Stomach (tissue), 4 donors: ENCODE measurements around the gene NAT16.

Experiments
- CTCF ChIP-seq, 7 experiments: fragments of 450-650 bp in 4 of 7; fragments of 200-600 bp in 3 of 7; sonication (generic) in 3 of 7; IDR thresholded peaks; one replicate each; pipeline ENCODE4 v1.5.1; 2016 to 2019; ENCODE audit warnings: antibody characterized with exemption in 7 of 7, control low read depth in 2 of 7, mild to moderate bottlenecking in 1 of 7
- EP300 ChIP-seq: sonication (generic); formaldehyde crosslinking; IDR thresholded peaks from one replicate; pipeline ENCODE4 v1.6.1; 2017; ENCODE audit warnings: antibody characterized with exemption
- POLR2A ChIP-seq, 4 donors: fragments of 450-650 bp; IDR thresholded peaks; one replicate each; pipeline ENCODE4 v1.6.1; 2016; ENCODE audit warnings: antibody characterized with exemption in 4 of 4, control low read depth in 2 of 4, mild to moderate bottlenecking in 1 of 4, moderate library complexity in 1 of 4
- POLR2AphosphoS5 ChIP-seq, 3 donors: sonication (generic); formaldehyde crosslinking; IDR thresholded peaks; one replicate each; pipeline ENCODE4 v1.6.1; 2016; ENCODE audit warnings: antibody characterized with exemption in 3 of 3

- no peak for TF ChIP-seq CTCF (IDR thresholded peaks at IDR 0.05)
- no peak for TF ChIP-seq POLR2A (IDR thresholded peaks at IDR 0.05)
- TF ChIP-seq EP300 = no peak
- no peak for TF ChIP-seq POLR2AphosphoS5 (IDR thresholded peaks at IDR 0.05)
Observed at GRCh38 chr7:101222275-101222830, 42.3 kb upstream of the NAT16 start.
